Breast epithelium (tissue), 4 donors: ENCODE results near the gene DFFB. TPM values are rescaled to one million over a fixed set of nuclear protein-coding genes. Genes with fewer than 3 reads are reported as not detected.

Experiments
- DNase-seq, 2 donors: peaks; one replicate each; pipeline ENCODE4 v3.0.0-alpha.2; 2019; ENCODE audit warnings: low spot score in 2 of 2
- H3K27ac ChIP-seq, 2 donors: fragments of 200-600 bp; sonication (generic) in 1 of 2; one replicate each; pipeline ENCODE4 v1.5.1; 2016 to 2019; ENCODE audit warnings: mild to moderate bottlenecking in 1 of 2
- H3K27me3 ChIP-seq, 2 donors: fragments of 200-600 bp; sonication (generic) in 1 of 2; one replicate each; pipeline versions ENCODE4 v1.5.1 to v1.6.0; 2017 to 2019; ENCODE audit warnings: control low read depth in 1 of 2, mild to moderate bottlenecking in 1 of 2
- H3K36me3 ChIP-seq: fragments of 200-600 bp; one replicate; pipeline ENCODE4 v1.5.1; 2019
- H3K4me1 ChIP-seq, 2 donors: fragments of 200-600 bp; sonication (generic); one replicate each; pipeline ENCODE4 v1.5.1; 2016 to 2019; ENCODE audit warnings: control low read depth in 1 of 2
- H3K4me3 ChIP-seq, 3 donors: fragments of 200-600 bp; sonication (generic); 1 replicate in 2 of 3; 2 replicates in 1 of 3; pipeline ENCODE4 v1.5.1; 2016 to 2019; ENCODE audit warnings: mild to moderate bottlenecking in 3 of 3, moderate library complexity in 2 of 3
- H3K9me3 ChIP-seq, 2 donors: fragments of 200-600 bp; sonication (generic) in 1 of 2; one replicate each; pipeline ENCODE4 v1.5.1; 2016 to 2019; ENCODE audit warnings: control low read depth in 1 of 2
- CTCF ChIP-seq, 3 donors: fragments of 450-650 bp; IDR thresholded peaks; one replicate each; pipeline ENCODE4 v1.5.1; 2016 to 2017; ENCODE audit warnings: antibody characterized with exemption in 3 of 3, mild to moderate bottlenecking in 3 of 3, moderate library complexity in 3 of 3
- POLR2A ChIP-seq: fragments of 450-650 bp; IDR thresholded peaks from one replicate; pipeline ENCODE4 v1.6.1; 2016; ENCODE audit warnings: antibody characterized with exemption, mild to moderate bottlenecking, moderate library complexity
- POLR2AphosphoS5 ChIP-seq, 3 donors: sonication (generic); formaldehyde crosslinking; IDR thresholded peaks; one replicate each; pipeline ENCODE4 v1.6.1; 2017; ENCODE audit warnings: antibody characterized with exemption in 3 of 3
- intact Hi-C: fragments of 100-400 bp; cut with DNase I; formaldehyde crosslinking; loops from one replicate; pipeline ENCODE4 v1.15.1; 2023; ENCODE audit warnings: low total_unique reads
- total RNA-seq, 3 donors: library from RNA; depleted of rRNA; stranded (reverse); fragments of >200 nt; gene quantifications; one replicate each; pipeline ENCODE4 v1.1.0, GENCODE V29; 2016

DFFB gene
- total RNA-seq, 3 donors from 2014 or later, result 9.1 to 14.4 (median 11.3) TPM

- H3K27ac ChIP-seq, result no peak overlapping the region
- DNase-seq, result no peak
- TF ChIP-seq POLR2AphosphoS5 (IDR thresholded peaks at IDR 0.05) (no peak), POLR2A (no peak), CTCF (IDR thresholded peaks at IDR 0.05) (no peak)
- no peaks in the 10 kb centered on the region for H3K27me3 ChIP-seq
- no peak overlapping the region for H3K4me3 ChIP-seq
- H3K36me3 ChIP-seq, result peaks cover 9% of the 10 kb centered on the region
- no peaks in the 10 kb centered on the region for H3K4me1 ChIP-seq
- intact Hi-C loops, result no loop called here
- H3K9me3 ChIP-seq, result no peaks in the 10 kb centered on the region
Observed at GRCh38 chr1:3821908-3822307, 35.4 kb upstream of the DFFB start.

GRCh38 chr1:3822421-3822820, 34.9 kb upstream of the DFFB start:
- Histone ChIP-seq H3K36me3 (peaks cover 9% of the 10 kb centered on the region), H3K4me1 (no peaks in the 10 kb centered on the region), H3K4me3 (no peak overlapping the region), H3K27ac (no peak overlapping the region), H3K9me3 (no peaks in the 10 kb centered on the region), H3K27me3 (no peaks in the 10 kb centered on the region)
- DNase-seq, result peak in 1 of 2 donors; percentile 12
- intact Hi-C loops, result no loop called here
- no peak for TF ChIP-seq POLR2A
- TF ChIP-seq POLR2AphosphoS5 (IDR thresholded peaks at IDR 0.05), result no peak
- no peak for TF ChIP-seq CTCF (IDR thresholded peaks at IDR 0.05)

- DNase-seq, result no peak
- H3K36me3 ChIP-seq, result peaks cover 9% of the 10 kb centered on the region
- intact Hi-C loops, result no loop called here
Observed at GRCh38 chr1:3824650-3825049, 32.6 kb upstream of the DFFB start.

GRCh38 chr1:3825356-3825755, 31.9 kb upstream of the DFFB start:
- intact Hi-C loops, result no loop called here
- DNase-seq, result no peak
- Histone ChIP-seq H3K4me1 (no peaks in the 10 kb centered on the region), H3K36me3 (peaks cover 9% of the 10 kb centered on the region), H3K4me3 (no peak overlapping the region), H3K27ac (no peak overlapping the region), H3K9me3 (no peaks in the 10 kb centered on the region), H3K27me3 (no peaks in the 10 kb centered on the region)
- TF ChIP-seq CTCF (IDR thresholded peaks at IDR 0.05) (no peak), POLR2A (no peak), POLR2AphosphoS5 (IDR thresholded peaks at IDR 0.05) (no peak)

More at GRCh38 chr1:3824650-3825049, 32.6 kb upstream of the DFFB start:
- H3K4me1 ChIP-seq, result no peaks in the 10 kb centered on the region
- TF ChIP-seq POLR2A (no peak), POLR2AphosphoS5 (IDR thresholded peaks at IDR 0.05) (no peak), CTCF (IDR thresholded peaks at IDR 0.05) (no peak)
- no peaks in the 10 kb centered on the region for H3K27me3 ChIP-seq
- no peaks in the 10 kb centered on the region for H3K9me3 ChIP-seq
- no peak overlapping the region for H3K4me3 ChIP-seq
- no peak overlapping the region for H3K27ac ChIP-seq

GRCh38 chr1:3827813-3828307, 29.4 kb upstream of the DFFB start:
- DNase-seq, result no peak

More at GRCh38 chr1:3827813-3828307, 29.4 kb upstream of the DFFB start:
- Histone ChIP-seq H3K4me1 (no peaks in the 10 kb centered on the region), H3K4me3 (no peak overlapping the region), H3K27ac (no peak overlapping the region), H3K9me3 (no peaks in the 10 kb centered on the region), H3K27me3 (no peaks in the 10 kb centered on the region), H3K36me3 (peaks cover 9% of the 10 kb centered on the region)
- TF ChIP-seq POLR2A (no peak), POLR2AphosphoS5 (IDR thresholded peaks at IDR 0.05) (no peak), CTCF (IDR thresholded peaks at IDR 0.05) (no peak)
- intact Hi-C loops, result no loop called here
